HG03354 (cell line): ENCODE data around the gene OCEL1.

Source experiments
- ATAC-seq: cut with Tn5 transposase; IDR thresholded peaks from one replicate; pipeline ENCODE4 v1.9.1; 2021; ENCODE audit warnings: mild to moderate bottlenecking; ENCODE audit not compliant: unreplicated experiment, poor library complexity, severe bottlenecking

The OCEL1 gene

DNA sequence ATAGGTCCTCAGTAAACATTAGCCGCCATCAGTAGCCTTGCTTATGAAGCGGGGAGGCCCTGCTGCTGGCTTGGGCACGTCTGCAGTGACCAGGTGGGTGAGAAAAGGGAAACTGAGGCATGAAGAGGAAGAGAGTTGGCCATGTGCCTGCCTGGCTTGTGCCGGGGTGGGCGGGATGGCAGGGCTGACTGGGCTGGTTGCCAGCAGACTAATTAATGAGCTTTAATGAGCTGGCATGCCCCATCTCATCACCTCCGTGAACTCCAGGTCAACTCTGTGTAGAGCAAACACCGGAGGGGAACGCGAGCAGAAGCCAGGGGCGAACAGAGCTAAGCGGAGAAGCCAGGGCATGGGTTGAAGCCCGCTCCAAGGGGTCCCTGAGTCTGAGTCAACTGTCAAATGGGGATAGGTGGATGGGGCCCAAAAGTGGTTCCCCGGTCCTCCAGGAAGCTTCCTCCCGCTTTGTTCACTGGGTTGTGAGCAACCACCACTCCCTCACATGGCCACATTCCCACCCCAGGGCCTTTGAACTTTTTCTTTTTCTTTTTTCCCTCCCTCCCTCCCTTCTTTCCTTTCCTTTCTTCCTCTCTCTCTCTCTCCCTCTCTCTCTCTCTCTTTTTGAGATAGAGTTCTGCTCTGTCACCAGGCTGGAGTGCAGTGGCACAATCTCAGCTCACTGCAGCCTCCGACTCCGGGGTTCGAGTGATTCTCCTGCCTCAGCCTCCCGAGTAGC is 11.0 kb downstream of the OCEL1 start:
- ATAC-seq, result no peak

DNA sequence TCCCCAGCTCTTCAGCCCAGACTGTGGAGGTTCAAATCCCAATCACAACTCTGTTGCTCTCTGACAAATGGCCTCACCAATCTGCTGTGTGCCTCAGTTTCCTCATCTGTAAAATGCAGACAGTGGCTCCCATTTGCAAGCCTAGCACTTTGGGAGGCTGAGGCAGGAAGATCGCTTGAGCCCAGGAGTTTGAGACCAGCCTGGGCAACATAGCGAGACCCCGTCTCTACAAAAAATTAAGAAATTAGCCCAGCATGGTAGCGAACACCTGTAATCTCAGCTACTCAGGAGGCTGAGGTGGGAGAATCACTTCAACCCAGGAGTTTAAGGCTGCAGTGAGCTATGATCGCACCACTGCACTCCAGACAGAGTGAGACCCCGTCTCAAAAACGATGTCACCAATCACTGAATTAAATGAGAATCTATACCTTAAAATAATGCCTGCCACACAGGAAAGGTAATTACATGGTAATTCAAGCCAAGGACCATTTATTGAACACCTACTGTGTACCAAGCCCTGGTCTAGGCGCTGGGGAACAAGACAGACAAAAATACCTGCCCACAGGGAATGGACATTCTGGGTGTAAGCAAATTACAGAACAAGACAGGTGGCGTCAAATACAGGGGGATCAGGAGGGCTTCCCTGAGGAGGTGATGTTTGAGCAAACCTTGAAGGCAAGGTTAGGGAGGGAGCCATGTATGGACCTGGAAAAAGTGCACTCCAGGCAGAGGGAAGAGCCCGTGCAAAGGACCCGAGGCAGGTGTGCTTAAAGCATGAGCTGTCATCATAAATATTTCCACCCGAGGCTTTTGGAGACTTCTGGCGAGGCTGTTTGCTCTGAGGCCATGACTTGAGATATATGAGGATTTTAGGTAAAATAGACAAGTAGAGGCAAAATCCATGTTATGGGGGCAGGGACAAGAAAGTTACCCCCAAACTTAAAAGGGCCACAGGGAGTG is 12.0 kb downstream of the OCEL1 start:
- no peak for ATAC-seq

DNA sequence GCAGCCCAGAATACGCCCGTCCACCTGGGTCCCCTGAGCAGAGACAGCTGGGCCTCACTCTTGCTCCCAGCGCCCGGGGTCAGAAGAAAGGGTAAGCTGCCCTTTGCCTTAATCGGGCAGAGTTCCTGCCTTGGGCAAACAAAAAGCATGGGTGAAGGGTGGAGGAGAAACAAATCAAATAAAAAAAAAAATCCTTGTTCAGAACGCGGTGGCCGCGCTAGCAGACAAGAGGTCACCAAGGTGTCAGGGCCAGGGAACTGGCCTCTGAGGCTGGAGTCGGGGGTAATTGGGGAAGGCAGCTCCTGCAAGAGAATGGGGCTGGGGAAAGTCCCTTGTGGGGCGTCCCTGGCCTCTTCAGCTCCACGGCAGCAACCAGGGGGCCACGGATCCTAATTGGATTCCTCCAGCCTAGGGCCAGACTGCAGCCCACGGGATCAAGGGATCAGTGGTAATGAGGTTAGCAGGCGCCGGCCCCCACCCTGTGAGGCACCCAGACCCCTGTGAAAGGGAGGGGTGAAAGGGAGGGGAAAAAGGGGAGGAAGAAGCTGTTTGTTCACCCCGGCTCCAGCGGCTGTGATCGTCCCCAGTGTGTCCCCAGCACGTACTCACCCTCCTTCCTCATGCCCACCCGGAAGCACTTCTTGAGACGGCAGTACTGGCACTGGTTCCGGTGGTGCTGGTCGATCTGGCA is 14.2 kb downstream of the OCEL1 start:
- no peak for ATAC-seq

DNA sequence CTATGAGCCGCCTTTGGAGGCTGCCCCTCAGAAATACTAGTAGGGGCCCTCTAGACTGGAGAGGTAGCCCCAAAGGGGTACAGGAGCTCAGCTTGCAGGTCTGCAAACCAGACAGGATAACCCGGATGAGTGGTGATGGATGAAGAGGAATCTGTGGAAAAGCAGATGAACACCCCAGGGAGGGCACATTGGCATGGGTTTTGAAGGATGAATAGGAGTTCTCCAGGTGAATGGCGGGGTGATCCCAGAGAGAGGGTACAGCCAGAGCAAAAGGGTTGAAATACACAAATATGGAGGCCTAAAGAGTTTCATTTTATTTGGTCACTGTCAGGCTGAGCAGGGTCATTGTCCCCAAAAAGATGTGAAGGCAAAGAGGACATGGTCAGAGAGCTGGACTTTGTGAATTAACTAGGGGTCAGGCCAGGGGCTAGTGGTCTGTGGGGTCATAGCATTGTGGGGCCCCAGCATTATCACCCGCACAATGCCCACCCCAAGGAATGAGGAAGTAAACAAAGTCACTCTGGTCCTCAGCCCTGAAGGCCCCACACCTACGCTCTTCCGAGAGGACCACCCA is 14.9 kb downstream of the OCEL1 start:
- no peak for ATAC-seq

DNA sequence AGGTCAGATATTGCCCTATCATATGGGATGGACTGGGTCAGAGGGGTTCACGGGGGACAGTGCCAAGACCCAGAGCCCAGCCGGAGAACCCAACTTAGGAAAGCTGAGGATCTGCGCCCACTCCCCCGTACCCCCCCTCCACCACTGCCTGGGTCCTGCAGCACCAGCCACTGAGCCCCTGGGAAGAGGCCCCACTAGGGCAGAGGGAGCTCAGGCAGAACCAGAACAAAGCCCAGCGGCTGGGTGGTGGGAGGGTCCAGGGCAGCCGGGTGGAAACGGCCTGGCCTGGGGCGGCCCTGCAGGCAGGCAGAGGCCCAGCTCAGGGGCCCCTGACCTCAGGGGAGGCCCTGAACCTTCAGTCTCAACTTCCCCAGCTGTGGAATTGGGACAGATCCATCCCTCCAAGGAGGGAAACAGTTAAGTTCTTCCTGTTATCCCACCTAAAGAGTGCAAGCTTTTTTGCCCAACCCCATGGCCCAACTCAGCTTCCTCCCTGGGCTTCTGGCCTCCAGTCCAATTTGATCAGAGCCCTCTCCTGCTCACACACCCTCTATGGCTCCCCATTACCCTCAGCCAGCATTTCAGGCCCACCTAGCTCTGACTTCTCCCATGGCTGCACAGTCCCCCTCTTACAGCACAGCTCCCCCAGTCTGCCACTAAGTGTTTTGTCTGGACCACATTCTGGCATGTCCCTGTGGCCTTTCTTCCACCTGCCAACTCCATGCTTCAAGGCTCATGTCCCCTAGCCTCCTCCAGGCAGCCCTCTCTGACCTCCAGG is 16.6 kb downstream of the OCEL1 start:
- no peak for ATAC-seq

DNA sequence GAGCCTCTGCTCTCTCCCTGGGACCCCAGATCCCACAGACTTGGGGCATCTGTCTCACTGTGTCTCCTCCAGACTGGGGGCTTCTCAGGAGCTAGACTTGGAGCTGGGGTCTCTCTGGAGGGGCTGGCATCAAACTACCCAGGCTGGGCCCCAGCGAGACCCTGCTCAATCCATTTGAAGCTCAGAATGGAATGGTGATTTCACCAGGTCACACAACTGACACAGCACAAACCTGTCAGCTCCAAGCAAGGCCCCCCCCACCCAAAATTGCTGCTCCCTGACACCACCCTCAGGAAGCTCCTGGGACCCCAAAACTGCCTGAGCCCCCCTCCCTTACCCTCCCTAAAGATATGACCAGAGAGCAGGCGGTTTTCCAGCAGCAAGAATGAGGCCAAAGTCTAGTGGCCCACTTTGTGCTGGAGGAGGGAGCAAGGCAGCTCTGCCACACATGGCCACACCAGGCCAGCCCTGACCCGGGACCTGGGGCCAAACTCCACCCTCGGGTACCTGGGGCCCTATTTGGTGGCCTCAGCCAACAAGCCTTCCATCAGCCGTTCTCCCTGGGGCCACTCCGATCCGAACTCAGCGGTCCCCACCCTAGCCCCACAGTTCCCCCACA is 17.3 kb downstream of the OCEL1 start:
- ATAC-seq, result no peak

DNA sequence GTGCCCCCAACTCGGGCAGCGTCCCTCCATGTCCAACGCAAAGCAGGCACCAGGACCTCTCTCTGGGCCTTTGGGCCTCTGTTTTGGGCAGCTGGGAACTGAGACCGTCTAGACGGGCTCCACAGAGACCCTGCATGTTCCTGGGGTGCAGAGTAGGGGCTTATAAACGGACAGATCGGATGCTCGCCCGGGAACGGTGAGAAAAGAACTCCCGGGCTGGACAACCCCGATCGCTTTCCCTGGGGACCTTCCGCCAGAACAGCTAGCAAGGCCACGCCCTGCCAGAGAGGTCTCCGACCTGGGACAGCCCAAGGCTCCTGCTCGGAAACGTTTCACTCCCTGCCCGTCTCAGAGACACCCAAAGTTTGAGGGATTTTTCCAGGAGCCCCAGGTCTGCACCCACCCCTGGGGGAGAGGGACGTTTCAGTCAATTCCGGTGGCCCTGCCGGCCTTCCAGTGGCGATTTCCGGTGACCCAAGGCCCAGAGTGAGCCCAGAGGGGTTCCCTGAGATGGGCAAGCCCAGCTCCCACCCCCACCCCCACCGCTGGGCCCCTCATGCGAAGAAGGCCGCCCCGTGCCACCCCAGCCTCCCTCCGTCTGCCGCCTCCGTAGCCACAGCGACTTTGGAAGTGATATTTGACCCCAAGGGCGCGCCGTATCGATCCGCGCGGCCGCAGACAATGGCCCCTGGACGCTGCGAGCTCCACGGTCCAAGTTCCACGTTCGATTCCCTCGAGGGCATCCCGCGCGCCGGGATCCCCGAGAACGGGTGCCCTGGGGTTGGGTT is 18.0 kb downstream of the OCEL1 start:
- no peak for ATAC-seq

DNA sequence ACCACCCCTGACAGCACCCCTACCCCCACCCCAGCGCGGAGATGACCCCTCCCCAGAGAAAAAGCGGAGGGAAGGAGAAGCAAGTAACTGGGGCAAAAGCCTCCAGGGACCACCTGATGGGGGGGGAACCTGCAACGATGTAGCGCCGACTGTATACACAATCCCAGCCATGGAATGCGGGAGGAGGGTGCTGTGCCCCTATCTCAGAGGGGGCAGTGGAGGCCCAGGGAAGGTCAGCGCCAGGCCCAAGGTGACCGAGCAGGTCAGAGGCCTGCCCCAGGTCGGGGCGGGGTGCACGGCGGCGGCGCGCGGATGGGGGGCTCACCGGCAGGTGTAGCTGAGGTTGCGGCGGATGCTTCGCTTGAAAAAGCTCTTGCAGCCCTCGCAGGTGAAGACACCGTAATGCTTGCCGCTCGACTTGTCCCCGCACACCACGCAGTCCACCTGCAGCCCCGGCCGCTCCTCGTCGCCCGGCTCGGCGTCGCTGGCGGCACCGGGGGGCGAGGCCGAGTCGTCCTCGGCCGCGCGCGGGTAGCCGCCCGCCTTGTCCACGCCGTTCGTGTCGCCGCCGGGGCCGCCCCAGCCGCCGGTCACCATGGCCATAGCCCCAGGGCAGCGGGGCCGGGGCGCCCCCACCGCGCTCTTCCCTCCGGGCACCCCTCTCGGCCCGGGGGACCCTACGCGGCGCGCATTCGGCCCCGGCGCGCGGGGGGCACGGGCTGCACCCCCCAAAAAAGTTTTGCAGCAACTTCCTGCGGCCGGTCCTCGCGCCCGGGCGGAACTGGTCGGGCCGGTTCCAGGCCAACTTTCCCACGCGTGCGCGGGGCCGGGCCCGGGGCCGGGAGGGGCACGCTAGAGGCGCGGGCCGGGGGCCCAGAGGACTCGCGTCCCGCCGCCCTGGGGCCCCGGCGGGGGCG is 18.9 kb downstream of the OCEL1 start:
- ATAC-seq, result peak; percentile 15

DNA sequence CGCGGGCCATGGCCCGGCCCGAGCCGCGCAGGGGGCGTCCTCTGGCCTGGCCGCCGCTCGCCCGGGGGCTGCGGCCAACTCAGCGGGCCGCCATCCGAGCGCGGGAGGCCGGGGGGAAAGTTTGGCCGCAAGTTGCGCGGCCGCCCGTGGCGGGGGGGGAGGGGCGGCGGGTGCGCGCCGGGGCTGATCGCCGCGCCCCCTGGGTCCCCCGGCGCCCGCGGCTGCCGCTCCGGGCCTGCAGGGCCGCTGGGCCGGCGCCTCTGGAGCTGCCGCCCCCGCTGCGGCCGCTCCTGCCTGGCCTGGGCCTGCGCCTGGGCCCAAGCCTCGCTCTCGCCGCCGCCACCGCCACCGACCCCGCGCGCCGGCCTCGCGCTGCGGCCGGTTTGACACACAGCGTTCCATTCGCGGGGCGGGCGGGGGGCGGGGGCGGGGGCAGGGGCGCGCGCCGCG is 19.5 kb downstream of the OCEL1 start, which contains the start of gene NR2F6:
TSS of gene NR2F6 (minus strand) at position 385 of the 450 bp plus-strand sequence. CDS start 699 bp downstream, outside the sequence.
- peak; percentile 17 for ATAC-seq

DNA sequence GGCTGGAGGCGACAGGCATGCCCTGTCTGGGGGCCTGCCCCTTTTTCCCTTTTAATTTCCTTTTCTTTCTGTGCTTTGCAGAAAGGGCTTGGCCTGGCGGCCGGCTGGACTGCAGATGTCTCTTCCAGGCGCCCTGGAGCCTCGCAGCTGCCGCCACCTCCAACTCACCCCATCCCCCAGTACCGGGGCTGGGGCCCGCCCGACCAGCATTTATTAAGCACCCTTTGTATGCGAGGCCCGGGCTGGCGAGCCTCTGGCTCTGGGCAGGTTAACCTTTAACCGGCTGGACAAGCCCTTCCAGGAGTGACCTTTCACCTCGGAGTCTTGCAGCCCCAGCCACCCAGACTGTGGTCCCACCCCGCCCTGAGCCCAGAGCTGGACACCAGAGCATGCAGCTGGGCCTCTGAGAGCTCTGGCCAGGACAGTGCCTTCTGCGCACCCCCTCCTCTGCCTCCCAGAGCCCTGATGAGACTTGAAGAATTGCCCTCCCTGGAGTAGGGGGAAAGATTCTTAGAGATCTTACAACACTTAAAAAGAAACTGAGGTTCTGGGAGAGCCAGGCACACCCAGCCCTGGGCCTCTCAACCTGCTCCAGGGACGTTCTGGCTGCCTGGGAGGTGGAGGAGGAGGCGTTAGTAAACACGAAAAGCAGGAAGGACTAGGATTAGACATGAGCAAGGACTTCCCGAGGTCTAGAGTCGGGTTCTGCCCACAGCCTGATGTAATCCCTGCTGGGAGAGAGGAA is 20.8 kb downstream of the OCEL1 start:
- no peak for ATAC-seq

DNA sequence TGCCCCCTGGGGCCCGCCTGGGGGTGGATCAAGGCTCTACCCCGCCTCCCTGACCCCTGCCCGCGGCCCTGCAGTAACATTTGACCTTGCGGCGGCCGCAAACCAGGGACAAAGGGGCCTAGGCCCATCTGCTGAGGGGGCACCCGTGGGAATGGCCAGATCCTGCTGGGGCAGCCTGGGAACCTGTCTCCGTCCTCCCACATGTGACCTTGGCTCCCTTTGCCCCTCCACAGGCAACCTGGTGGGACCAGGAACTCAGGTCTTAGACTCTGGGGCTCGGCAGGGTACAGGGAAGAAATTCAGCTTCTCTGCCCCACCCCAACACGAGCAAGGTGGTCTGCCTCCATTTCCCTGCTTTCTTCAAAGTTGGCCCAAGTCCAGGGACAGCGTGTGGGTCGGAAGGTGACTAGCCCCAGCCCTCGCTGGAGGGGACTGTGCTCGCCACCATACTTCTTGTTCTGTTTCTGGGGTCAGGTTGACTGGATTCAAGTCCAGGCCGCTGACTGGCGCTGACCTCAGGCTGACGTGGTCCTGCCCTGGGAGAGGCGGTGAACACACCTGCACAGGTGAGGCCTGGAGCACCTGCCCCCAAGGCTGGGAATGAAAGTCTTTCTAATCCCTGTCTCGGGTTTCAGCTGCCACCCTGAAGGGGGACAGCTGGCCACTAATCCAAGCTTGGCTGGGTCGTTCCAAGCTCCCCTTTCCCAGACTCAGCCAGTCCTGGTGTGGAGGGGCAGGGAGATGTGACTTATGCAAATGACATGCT is 22.2 kb downstream of the OCEL1 start:
- ATAC-seq, result no peak

DNA sequence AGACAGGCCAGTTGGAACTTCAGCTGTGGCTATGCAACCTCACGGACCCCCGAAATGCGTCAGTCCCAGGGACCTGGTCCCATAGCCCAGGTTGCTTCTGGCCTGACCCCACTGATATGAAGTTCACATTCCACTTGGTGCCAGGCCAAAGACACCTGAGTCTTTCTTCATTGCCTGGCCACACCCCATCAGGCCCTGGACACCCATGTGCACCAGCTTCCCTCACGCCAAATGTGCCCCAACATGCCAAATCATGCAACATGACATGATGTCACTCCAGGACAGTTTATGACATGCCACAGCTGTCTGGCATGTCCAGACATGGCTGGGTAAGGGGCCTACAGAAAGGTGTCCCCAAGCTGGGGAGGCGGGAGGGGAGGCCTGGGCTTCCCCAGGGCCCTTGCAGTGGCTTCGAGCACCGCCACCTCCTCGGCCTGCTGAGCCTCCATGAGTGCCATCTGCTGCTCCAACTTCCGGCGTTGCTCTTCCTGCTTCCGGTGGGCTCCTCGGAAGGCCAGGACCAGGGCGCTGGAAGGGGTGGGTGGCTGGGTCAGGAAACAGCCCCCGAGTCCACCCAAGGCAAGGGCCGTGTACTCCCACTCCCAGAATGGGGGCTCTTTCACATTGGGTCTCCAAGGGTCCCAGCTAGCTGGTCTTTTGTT is 24.0 kb downstream of the OCEL1 start:
- ATAC-seq, result no peak

DNA sequence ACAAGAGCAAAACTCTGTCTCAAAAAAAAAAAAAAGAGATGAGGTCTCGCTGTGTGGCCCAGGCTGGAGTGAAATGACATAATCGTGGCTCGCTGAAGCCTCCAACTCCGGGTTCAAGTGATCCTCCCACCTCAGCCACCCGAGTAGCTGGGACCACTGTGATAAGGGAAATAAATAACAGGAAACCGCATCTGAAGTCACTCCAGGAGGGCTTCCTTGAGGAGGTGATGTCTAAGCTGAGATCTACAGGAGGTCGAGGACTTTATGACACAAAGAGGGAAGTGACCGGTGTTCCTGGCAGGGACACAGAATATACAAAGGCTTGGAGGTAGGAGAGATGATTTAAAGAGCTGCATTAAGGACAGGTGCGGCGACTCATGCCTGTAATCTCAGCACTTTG is 28.6 kb downstream of the OCEL1 start:
- ATAC-seq, result no peak

DNA sequence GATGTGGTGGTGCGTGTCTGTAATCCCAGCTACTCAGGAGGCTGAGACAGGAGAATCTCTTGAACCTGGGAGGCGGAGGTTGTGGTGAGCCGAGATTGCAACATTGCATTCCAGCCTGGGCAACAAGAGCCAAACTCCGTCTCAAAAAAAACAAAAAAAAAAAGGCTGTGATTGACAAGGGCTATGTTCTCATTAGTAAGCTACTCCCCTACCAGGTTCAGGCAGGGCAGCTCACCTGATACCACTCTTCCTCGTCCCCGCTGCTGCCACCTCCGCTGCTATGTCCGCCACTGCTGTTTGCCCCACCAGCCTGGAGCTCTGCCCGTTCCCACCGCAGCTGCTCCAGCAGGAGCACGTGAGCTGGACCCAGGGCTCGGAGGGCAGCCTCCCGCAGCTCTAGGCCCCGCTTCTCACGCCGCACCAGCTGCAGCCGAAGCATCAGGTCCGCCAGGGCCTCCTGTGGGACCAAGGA is 29.2 kb downstream of the OCEL1 start:
- no peak for ATAC-seq

DNA sequence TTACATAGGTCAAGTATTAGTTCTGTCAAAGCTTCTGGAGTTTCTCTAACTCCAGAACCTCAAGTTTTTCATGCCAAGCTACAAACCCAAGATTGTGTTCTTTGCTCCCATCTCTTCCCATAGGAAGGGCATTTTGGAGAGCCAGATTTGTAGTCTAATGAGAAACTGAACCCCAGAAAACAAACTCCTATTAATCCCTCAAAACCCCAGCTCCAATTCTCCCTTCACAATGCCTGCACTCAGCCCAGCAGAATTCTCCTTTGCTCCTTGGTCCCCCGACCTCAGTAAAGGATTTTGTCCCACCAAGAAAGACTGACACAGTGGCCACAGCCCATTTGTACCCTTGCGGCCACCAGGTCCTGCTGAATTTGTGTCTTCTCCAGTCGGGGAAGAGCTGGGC is 30.1 kb downstream of the OCEL1 start:
- no peak for ATAC-seq
